ENCODE data around the gene HFE. TPM values are rescaled to one million over a fixed set of nuclear protein-coding genes. Genes with fewer than 3 reads are reported as not detected.

HFE gene
- total and polyA plus RNA-seq, 2 donors from 2014 or later = 6.3 to 10.6 TPM

DNA sequence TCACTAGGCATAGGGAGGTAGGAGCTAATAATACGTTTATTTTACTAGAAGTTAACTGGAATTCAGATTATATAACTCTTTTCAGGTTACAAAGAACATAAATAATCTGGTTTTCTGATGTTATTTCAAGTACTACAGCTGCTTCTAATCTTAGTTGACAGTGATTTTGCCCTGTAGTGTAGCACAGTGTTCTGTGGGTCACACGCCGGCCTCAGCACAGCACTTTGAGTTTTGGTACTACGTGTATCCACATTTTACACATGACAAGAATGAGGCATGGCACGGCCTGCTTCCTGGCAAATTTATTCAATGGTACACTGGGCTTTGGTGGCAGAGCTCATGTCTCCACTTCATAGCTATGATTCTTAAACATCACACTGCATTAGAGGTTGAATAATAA, 1.1 kb downstream of the HFE start:
- H3K9me3 ChIP-seq (ENCODE audit: control insufficient read depth in 2 of 3, insufficient read depth in 1 of 3, low read length in 3 of 3) = no peaks in the 10 kb centered on the region
- peak overlapping the region; percentile 77 to 86 for H3K27ac ChIP-seq (ENCODE audit: low read depth in 2 of 2, low read length in 2 of 2)
- intact Hi-C loops (cut with DNase I) = no loop called here
- H3K9ac ChIP-seq (ENCODE audit: low read length in 3 of 3) = peak overlapping the region in 2 of 3 donors; percentile 20 to 90
- no peaks in the 10 kb centered on the region for H3K36me3 ChIP-seq (ENCODE audit: control insufficient read depth in 2 of 3, insufficient read depth in 3 of 3, low read length in 3 of 3)
- peak overlapping the region; percentile 1 to 86 (median 85) for H3K4me3 ChIP-seq (ENCODE audit: low read length in 3 of 3)
- DNase-seq = peak in 2 of 5 donors; percentile 40 to 63
- FAIRE-seq = no peak
- no peaks in the 10 kb centered on the region for H3K27me3 ChIP-seq (ENCODE audit: control insufficient read depth, insufficient read depth, low read length)
- TF ChIP-seq, protein P1, sequence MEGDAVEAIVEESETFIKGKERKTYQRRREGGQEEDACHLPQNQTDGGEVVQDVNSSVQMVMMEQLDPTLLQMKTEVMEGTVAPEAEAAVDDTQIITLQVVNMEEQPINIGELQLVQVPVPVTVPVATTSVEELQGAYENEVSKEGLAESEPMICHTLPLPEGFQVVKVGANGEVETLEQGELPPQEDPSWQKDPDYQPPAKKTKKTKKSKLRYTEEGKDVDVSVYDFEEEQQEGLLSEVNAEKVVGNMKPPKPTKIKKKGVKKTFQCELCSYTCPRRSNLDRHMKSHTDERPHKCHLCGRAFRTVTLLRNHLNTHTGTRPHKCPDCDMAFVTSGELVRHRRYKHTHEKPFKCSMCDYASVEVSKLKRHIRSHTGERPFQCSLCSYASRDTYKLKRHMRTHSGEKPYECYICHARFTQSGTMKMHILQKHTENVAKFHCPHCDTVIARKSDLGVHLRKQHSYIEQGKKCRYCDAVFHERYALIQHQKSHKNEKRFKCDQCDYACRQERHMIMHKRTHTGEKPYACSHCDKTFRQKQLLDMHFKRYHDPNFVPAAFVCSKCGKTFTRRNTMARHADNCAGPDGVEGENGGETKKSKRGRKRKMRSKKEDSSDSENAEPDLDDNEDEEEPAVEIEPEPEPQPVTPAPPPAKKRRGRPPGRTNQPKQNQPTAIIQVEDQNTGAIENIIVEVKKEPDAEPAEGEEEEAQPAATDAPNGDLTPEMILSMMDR (IDR thresholded peaks at IDR 0.05; ENCODE audit: borderline replicate concordance, extremely low read depth, insufficient read depth) = no peak
- H3K4me1 ChIP-seq (ENCODE audit: control insufficient read depth in 2 of 3, insufficient read depth in 2 of 3, low read depth in 1 of 3, low read length in 3 of 3) = peaks cover 6 to 16% (median 9%) of the 10 kb centered on the region in 3 donors

DNA sequence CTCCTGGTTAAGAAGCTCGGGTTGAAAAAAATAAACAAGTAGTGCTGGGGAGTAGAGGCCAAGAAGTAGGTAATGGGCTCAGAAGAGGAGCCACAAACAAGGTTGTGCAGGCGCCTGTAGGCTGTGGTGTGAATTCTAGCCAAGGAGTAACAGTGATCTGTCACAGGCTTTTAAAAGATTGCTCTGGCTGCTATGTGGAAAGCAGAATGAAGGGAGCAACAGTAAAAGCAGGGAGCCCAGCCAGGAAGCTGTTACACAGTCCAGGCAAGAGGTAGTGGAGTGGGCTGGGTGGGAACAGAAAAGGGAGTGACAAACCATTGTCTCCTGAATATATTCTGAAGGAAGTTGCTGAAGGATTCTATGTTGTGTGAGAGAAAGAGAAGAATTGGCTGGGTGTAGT, 2.0 kb downstream of the HFE start:
- Histone ChIP-seq H3K4me3 (ENCODE audit: low read length in 3 of 3) (no peak overlapping the region), H3K9ac (ENCODE audit: low read length in 3 of 3) (no peak overlapping the region), H3K36me3 (ENCODE audit: control insufficient read depth in 2 of 3, insufficient read depth in 3 of 3, low read length in 3 of 3) (no peaks in the 10 kb centered on the region), H3K9me3 (ENCODE audit: control insufficient read depth in 2 of 3, insufficient read depth in 1 of 3, low read length in 3 of 3) (no peaks in the 10 kb centered on the region), H3K27me3 (ENCODE audit: control insufficient read depth, insufficient read depth, low read length) (no peaks in the 10 kb centered on the region), H3K27ac (ENCODE audit: low read depth in 2 of 2, low read length in 2 of 2) (no peak overlapping the region), H3K4me1 (ENCODE audit: control insufficient read depth in 2 of 3, insufficient read depth in 2 of 3, low read depth in 1 of 3, low read length in 3 of 3) (peaks cover 6 to 16% (median 9%) of the 10 kb centered on the region in 3 donors)
- DNase-seq (peak in 1 of 5 donors; percentile 14), FAIRE-seq (no peak)
- intact Hi-C loops (cut with DNase I) = no loop called here
- TF ChIP-seq, protein P1 (IDR thresholded peaks at IDR 0.05; ENCODE audit: borderline replicate concordance, extremely low read depth, insufficient read depth) = no peak

DNA sequence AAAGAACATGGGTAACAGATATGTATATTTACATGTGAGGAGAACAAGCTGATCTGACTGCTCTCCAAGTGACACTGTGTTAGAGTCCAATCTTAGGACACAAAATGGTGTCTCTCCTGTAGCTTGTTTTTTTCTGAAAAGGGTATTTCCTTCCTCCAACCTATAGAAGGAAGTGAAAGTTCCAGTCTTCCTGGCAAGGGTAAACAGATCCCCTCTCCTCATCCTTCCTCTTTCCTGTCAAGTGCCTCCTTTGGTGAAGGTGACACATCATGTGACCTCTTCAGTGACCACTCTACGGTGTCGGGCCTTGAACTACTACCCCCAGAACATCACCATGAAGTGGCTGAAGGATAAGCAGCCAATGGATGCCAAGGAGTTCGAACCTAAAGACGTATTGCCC, 5.2 kb downstream of the HFE start:
- Histone ChIP-seq H3K36me3 (ENCODE audit: control insufficient read depth in 2 of 3, insufficient read depth in 3 of 3, low read length in 3 of 3) (no peaks in the 10 kb centered on the region), H3K9me3 (ENCODE audit: control insufficient read depth in 2 of 3, insufficient read depth in 1 of 3, low read length in 3 of 3) (no peaks in the 10 kb centered on the region), H3K4me1 (ENCODE audit: control insufficient read depth in 2 of 3, insufficient read depth in 2 of 3, low read depth in 1 of 3, low read length in 3 of 3) (peaks cover 6 to 10% (median 9%) of the 10 kb centered on the region in 3 donors), H3K27me3 (ENCODE audit: control insufficient read depth, insufficient read depth, low read length) (no peaks in the 10 kb centered on the region), H3K4me3 (ENCODE audit: low read length in 3 of 3) (no peak overlapping the region), H3K9ac (ENCODE audit: low read length in 3 of 3) (no peak overlapping the region), H3K27ac (ENCODE audit: low read depth in 2 of 2, low read length in 2 of 2) (no peak overlapping the region)
- TF ChIP-seq, protein P1 (IDR thresholded peaks at IDR 0.05; ENCODE audit: borderline replicate concordance, extremely low read depth, insufficient read depth) = no peak
- intact Hi-C loops (cut with DNase I) = no loop called here
- DNase-seq (no peak), FAIRE-seq (no peak)

DNA sequence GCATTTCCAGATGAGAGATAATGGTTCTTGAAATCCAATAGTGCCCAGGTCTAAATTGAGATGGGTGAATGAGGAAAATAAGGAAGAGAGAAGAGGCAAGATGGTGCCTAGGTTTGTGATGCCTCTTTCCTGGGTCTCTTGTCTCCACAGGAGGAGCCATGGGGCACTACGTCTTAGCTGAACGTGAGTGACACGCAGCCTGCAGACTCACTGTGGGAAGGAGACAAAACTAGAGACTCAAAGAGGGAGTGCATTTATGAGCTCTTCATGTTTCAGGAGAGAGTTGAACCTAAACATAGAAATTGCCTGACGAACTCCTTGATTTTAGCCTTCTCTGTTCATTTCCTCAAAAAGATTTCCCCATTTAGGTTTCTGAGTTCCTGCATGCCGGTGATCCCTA, 6.8 kb downstream of the HFE start:
- Histone ChIP-seq H3K36me3 (ENCODE audit: control insufficient read depth in 2 of 3, insufficient read depth in 3 of 3, low read length in 3 of 3) (no peaks in the 10 kb centered on the region), H3K27me3 (ENCODE audit: control insufficient read depth, insufficient read depth, low read length) (no peaks in the 10 kb centered on the region), H3K4me3 (ENCODE audit: low read length in 3 of 3) (no peak overlapping the region), H3K9me3 (ENCODE audit: control insufficient read depth in 2 of 3, insufficient read depth in 1 of 3, low read length in 3 of 3) (no peaks in the 10 kb centered on the region), H3K27ac (ENCODE audit: low read depth in 2 of 2, low read length in 2 of 2) (no peak overlapping the region), H3K9ac (ENCODE audit: low read length in 3 of 3) (no peak overlapping the region), H3K4me1 (ENCODE audit: control insufficient read depth in 2 of 3, insufficient read depth in 2 of 3, low read depth in 1 of 3, low read length in 3 of 3) (no peaks in the 10 kb centered on the region)
- TF ChIP-seq, protein P1 (IDR thresholded peaks at IDR 0.05; ENCODE audit: borderline replicate concordance, extremely low read depth, insufficient read depth) = no peak
- no peak for FAIRE-seq
- intact Hi-C loops (cut with DNase I) = no loop called here
- no peak for DNase-seq
